GM19351 (cell line): ENCODE data around the gene ENPP4.
"Not testable (repeated sequence)": the region's sequence is repeated elsewhere in the genome, so short reads cannot be mapped to it uniquely, and the experiment has no call there.

ENCODE experiments used
- ATAC-seq: cut with Tn5 transposase; IDR thresholded peaks from one replicate; pipeline ENCODE4 v1.9.1; 2021; ENCODE audit warnings: mild to moderate bottlenecking, moderate library complexity; ENCODE audit not compliant: unreplicated experiment

ENPP4 gene

DNA sequence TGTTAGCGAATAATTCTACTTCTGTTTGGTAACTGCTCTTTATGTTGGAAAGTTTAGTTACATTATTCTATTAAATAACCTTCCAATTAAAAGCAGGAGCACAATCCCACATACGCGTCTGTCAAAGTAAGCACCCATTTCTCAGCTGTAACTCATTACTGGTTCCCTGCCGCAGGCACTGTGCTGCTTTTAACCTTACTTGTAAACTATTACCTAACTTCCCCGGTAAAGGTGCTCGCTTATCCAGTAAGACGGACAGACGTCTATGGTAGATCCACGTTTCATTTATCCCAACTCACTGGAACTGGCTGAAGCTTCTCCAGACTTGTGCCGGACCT is 529 bp upstream of the ENPP4 start:
- ATAC-seq, result peak; percentile 15

DNA sequence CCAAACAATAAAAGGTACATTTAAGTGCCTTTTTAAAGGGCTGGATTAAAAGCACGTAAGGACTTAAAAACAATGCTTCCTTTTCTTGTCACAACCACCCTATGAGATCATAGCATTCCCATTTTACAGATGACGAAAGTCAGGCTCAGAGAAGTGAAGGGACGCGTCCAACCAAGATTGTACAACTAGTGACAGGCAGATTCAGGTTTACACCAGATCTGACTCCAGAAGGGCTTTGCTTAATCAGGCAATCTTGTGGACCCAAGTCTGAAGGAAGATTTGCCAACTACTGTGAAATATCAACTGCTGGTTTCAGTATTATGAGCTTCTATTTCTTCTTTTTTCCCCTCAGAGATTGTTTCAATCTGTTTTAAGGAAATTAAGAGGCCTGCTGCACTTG is 877 bp downstream of the ENPP4 start:
- no peak for ATAC-seq

DNA sequence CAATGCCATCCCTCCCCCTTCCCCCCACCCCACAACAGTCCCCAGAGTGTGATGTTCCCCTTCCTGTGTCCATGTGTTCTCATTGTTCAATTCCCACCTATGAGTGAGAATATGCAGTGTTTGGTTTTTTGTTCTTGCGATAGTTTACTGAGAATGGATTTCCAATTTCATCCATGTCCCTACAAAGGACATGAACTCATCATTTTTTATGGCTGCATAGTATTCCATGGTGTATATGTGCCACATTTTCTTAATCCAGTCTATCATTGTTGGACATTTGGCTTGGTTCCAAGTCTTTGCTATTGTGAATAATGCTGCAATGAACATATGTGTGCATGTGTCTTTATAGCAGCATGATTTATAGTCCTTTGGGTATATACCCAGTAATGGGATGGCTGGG is 1.5 kb downstream of the ENPP4 start:
- ATAC-seq, result not testable (repeated sequence)

DNA sequence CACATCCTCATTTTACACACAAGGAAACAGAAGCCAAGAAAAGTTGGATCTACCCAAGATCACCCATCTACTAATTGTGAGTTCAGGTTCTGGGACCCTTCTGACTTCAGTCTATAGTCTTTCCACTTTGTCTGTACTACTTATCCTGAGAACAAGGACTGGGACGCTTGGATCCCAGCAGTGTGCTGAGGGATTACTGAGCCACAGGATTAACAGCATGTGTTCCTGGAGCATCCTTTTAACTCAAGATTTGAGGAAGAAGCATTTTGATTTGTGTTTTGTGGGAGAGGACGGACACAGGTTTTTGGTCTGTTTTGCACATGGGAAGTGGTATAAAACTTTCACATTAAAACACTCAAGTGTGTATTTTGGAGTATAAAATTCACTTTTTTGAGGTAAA is 4.4 kb downstream of the ENPP4 start:
- ATAC-seq, result no peak

DNA sequence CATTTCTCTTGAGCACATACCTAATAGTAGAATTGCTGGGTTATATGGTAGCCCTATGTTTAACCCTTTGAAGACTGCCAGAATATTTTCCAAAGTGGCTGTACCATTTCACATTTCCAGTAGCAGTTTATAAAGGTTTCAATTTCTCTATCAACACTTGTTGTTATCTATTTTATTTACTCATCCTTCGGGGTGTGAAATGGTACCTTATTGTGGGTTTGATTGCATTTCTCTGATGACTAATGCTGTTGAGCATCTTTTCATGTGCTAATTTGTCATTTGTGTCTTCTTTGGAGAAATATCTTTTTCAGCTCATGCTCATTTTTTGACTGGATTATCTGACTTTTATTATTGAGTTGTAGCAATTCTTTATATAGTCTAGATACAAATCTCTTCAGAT is 5.4 kb downstream of the ENPP4 start:
- ATAC-seq, result no peak

DNA sequence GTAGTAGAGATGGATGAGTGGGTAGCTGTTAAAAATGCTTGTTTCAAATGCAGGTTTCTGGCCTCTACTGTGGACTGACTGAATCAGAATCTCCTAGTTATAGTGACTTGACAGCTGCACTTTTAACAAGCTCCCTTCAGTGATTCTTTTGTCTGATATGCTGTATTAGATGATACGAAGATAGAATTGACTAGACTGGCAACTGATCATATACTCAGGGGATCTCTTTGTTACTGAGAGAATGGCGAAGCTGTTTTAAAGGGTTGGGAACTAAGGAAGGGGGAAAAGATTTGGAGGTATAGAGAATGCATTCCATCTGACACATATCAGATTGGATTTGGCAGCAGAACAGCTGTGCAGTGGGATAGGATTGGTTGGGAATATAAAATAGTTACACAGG is 7.0 kb downstream of the ENPP4 start:
- ATAC-seq, result no peak

DNA sequence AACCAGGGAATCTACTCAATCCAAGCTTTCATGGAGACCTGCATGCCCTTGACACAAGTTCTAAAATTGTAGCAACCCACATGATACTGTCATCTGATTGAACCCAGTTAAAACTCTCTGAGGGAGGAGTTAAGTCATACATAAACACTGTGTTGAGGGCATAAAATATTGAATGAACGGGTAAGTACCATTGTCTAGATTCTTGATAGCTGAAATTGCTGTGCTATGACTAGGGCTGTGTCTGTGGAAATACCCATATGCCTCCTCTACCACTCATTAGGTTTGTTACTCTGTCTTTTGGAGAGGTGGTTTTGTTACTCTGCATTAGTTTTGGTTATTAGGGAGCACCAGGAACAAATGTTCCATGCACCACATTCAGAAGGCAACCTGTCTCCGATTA is 7.6 kb downstream of the ENPP4 start:
- peak; percentile 67 for ATAC-seq

DNA sequence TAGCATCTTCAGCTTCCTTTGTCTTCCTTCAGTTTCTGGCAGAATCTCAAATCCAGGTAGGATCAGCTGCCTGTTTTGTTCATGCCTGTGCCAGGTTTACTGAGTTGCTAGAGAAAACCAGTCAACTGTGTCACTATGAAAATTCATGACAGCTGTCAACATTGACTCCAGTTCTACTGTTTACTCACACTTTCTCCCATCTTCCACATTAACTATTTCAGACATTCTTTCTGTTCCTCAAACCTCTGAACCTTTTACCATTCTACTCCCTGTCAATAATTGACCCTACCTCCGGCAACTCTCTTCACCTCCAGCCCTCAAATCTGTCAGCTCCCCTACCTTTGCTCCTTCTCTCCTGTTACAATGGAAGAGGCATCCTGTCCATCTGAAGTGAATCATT is 8.5 kb downstream of the ENPP4 start:
- ATAC-seq, result no peak

DNA sequence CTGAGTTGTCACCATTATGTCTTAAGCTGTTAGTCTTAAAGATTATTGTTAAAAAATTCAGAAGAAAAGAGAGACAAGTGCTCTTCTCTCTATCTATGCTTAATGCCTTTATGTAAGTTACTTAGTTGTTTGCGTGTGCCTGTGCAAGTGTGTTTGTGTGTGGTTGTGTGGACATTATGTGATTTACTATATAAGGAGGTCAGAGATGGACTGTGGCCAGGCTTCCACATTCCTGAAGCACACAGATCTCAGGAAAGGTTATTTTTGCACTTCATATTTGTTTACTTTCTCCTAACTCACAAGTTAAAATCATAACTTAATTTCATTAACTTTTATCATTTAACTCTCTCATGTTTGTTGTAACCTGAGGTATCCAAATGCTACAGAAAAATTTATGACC is 14.5 kb downstream of the ENPP4 start:
- ATAC-seq, result no peak

DNA sequence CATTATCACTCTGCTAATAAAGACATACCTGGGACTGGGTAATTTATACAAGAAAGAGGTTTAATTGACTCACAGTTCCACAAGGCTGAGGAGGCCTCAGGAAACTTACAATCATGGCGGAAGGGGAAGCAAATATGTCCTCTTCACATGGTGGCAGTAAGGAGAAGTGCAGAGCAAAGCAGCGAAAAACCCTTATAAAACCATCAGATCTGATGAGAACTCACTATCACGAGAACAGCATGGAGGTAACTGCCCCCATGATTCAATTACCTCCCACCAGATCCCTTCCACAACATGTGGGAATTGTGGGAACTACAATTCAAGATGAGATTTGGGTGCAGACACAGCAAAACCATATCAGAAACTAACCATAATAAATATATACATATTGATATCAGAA is 19.3 kb downstream of the ENPP4 start:
- ATAC-seq, result not testable (repeated sequence)

DNA sequence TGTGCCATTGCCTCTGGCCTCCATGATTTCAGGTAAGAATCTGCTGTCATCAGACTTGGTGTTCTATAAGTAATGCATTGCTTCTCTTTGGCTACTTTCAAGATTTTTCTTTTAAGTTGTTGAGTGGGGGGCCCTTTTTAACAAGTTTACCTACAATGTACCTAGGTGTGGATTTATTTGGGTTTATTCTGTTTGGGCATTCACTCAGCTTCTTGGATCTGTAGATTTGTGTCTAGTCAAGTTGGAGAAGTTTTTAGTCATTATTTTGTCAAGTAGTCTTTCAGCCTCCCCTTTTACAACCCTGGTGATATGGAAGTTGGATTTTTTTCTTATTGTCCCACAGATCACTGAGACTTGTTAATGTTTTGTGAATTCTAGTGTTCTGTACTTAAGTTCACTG is 26.9 kb downstream of the ENPP4 start:
- no peak for ATAC-seq

DNA sequence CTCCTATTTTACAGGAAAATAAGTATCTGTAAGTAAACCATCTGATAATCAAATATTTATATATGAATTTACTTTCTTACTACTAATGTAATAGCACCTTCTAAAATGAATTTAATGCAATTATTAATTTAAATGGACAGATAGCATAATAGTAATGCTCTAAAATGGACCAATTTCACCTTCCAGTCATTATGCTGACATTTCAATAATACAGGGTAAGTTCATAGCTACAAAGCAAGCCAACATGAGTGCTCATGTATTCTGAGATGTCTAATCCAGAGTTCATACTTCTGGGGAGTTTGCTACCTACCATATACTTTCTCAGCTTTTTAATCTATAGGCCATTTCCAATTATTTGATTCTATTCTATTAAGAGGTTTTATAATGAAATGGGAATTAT is 29.4 kb downstream of the ENPP4 start:
- no peak for ATAC-seq

DNA sequence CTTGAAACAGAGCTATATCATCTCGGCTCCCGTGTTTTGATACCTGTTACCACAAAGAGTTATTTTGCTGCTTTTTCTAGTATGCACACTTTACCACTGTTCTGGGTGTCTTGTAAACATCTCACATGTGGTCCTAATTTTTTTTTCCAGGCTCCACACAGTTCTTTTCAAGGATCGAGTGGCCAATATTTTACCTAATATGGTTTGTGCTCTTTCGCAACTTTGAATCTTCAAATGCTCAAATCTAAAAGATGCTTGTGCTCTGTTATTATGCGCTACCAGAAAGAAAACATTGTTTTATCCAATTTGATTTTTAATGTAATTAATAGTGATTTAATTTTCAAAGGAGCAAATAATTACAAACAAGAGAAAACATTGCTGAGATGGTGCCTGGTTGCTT is 30.3 kb downstream of the ENPP4 start:
- no peak for ATAC-seq

DNA sequence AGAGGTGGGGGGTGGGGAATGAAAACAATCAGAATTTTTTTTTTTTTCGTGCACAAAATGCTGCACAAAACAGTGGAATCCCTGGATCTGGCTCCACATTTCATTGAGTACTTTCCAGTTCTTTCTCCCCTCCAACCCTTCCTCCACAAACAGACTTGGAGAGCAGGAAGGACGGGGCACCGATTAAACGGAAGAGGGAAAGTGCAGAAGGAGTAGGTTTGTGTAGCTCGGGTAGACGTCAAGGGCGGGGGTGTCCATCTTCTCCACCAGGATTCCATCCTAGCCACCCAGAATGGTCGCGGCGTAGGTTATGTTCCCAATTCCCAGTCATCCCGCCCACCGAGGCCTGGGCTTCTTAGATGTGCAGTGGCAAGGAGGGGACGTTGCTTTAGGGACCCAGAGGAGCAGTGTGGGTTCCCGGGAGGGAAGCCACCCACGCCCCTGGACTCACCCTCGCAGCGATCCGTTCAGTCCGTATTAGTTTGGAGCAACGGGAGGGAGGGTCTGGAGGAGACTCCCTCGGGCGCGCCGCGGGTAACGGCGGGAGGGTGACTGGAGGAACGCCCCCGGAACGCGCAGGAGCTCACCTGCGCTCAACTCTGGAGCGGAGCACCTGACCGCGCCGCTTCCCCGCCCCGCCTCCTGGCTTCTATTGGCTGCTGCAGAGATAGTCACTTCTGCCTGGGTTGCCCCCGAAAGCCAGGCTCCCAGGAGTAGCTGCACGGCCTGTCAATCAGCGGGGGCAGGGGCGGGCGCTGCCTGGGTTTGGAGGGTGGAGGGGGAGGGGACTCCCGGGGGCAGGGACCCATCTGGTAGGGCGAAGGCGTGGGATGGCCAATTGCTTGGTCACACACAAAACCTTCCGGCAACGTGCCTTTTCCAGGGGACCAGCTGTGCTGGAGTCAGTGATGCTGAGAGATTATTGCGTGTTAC is 40.8 kb downstream of the ENPP4 start, which contains the start of gene ENPP5:
TSS of gene ENPP5 (minus strand) at position 624 of the 933 bp plus-strand sequence. CDS start 2,718 bp downstream, outside the sequence.
- peak; percentile 88 for ATAC-seq

DNA sequence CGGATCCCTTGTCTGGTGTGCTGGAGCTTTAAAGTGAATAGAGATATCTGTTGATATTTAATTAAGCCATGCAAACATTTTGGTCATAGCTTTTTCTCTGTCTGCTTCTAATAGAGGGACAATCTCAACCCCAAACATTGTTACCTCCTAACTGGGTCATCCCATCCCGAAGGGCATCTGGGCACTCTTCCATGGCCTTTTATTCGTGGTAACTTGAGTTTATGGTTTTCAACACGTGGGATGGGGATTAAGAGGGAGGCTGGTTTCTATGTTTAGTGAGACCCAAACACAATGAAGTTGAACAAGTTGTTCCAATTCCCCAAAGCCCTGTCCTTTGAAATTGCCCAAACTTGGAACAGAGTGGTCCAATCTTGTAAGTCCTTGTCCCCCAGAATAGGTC is 42.4 kb downstream of the ENPP4 start:
- no peak for ATAC-seq

DNA sequence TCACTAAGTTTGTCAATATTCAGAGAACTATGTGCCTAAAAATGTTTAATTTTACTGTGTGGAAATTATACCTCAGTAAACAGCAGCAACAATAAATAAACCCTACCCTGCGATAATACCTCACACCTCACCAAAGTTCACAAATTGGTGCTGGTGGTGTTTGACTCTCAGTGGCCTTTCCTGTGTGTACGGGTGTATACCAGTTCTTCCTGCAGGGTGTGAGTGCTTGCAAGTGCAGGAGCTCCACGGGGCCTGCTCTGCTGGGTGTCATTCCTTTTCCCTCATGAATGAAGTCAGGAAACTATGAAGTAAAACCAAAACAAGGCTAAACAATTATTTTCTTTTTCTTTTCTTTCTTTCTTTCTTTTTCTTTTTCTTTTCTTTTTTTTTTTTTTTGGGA is 45.1 kb downstream of the ENPP4 start:
- ATAC-seq, result no peak

DNA sequence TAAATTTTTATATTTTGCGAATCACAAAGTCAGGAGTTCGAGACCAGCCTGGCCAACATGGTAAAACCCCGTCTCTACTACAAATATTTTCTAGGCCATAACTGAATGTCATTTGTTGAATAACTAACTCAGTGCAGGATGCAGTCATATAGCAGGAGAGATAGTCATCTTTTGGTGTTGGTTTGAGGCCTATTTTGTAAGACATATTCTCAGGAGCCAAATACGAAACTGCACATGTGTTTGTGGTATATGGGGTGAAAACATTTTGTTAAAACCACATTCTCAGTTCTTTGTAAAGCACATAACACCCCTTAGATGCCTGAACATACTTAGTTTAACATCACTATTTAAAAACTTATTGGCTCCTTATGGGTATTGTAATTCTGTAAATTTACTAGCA is 45.7 kb downstream of the ENPP4 start:
- ATAC-seq, result peak; percentile 75

DNA sequence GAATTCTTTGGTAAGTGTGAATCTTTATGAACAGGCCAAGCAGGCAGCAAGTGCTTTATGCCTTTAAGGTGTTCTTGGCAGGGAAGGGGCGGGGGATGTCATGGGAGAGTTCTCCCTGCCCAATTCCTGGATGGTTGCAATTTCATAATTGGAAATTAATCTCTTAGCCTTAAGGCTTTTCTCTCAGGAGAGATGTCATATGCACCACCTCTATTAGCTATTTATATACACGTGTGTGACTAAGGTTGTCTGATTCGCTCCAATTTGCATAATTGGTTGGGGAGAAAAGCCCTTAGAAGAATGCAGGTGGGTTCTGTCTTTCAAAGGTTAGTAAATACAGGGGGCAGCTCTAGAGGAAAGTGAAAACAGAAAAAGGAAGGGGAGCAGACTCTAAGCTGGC is 46.2 kb downstream of the ENPP4 start:
- ATAC-seq, result no peak

DNA sequence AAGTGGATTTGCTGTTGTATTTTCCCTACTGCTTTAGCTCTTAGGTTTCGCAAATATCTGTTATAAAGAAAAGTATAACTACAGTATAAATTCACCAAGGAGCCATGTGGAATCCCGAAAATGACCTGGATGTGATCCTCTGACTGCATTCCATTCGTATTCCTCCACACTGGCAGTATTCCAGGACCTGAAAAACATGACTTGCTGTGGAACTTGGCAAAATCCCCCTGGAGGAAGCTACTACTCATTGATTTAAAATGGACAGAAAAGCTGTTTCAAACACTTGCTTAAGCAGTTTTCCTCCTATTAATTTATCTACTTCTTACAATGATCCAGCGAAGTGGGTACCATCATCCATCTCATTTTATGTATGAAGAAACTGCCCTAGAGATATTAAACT is 54.3 kb downstream of the ENPP4 start:
- no peak for ATAC-seq

DNA sequence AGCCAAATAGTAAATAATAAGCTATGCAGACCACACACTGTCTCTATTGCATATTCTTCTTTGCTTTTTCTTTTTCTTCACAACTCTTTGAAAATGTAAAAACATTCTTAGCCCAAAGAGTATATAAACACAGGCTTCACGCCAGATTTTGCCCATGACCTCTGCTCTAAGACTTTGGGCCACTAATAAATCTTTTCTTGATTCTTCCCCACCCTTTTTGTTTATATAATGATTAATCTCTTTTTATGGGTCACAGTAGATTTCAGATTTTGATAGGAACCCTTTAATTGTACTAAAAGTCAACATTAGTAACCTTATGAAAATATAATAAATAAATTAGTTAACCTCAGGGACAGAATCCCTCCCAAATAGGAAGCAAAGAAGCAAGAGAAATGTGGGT is 56.8 kb downstream of the ENPP4 start:
- no peak for ATAC-seq

DNA sequence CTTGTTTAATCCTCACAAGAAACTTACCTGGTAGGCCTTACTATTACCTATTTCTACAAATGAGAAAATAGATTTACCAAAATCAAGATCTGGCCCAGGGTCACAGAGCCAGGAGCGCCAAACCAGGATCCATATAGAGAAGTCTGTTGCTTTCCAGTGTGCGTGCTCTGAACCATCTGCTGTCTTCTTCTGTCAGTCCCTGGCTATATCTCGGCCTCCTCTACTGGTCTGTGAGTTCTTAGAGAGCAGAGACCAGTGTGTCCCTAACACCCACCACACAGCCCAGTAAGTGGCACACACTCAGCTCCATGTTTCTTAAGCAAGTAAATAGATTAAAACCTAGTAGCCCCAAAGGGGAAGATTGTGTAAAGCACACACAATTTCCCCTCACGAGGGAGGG is 59.9 kb downstream of the ENPP4 start:
- no peak for ATAC-seq

DNA sequence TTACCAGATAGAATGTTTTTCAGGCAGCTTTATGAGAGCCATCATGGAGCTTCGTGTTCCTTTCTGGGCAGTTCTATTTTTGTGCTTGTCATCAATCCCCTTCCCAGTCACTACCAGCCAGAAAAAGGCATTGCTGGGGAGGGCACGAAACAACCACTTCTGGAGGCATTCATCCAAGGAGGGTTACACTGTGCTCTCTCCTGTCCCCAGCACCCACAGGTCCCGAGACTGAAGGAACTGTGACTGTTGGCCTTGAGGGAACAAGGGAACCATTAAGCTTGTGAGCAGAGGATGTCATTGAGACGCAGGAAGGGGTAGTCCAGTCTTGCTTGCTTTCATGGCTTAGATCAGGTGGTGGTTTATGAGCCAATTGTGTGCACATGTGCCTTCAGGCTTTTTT is 61.1 kb downstream of the ENPP4 start:
- no peak for ATAC-seq

DNA sequence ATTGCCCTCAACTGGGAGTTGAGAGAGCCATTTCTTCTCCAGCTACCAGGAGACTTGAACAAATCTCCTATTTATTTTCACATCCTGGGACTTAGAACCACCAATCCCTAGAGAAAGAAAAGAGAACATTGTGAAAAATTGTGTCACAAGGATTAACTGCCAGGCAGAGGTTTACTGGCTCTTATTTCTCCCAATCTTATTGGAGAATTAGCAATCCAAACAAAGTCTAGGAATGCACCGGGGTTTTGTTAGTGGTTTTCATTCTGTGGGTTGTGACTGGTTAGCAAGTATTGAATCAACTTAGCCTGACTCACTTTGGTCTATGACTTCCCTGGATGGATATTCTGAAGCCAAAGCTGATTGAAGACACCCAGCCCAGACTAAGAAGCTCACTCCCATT is 62.2 kb downstream of the ENPP4 start:
- no peak for ATAC-seq
